GM12892 (cell line): ENCODE measurements around the gene SPAM1.

Experiments
- POLR2A ChIP-seq: IDR thresholded peaks from 2 replicates; pipeline ENCODE4 v1.6.1; 2011; ENCODE audit warnings: low read depth, low read length, control low read depth
- POLR2AphosphoS5 ChIP-seq: IDR thresholded peaks from 2 replicates; pipeline ENCODE4 v1.6.1; 2011; ENCODE audit warnings: low read depth, low read length, control low read depth
- TAF1 ChIP-seq: IDR thresholded peaks from 2 replicates; pipeline ENCODE4 v1.6.1; 2011; ENCODE audit warnings: low read depth, mild to moderate bottlenecking, control low read depth, low read length, borderline replicate concordance

GRCh38 chr7:123916240-123916724 lies 8.8 kb upstream of the SPAM1 start:
- TF ChIP-seq POLR2AphosphoS5 (no peak), POLR2A (no peak), TAF1 (no peak)
